SU-DHL-6 (cell line): ENCODE results near the gene ULK1.

Experiments used
- CTCF ChIP-seq: fragments of 200-600 bp; sonication (generic); IDR thresholded peaks from one replicate; pipeline ENCODE4 v1.5.1; 2017; ENCODE audit warnings: antibody characterized with exemption, mild to moderate bottlenecking, low read length, moderate library complexity; ENCODE audit not compliant: insufficient read depth, poor library complexity, severe bottlenecking
- EZH2phosphoT487 ChIP-seq: fragments of 200-600 bp; sonication (generic), shearing (Covaris generic); conservative IDR thresholded peaks from 2 replicates; pipeline ENCODE4 v1.6.1; 2018; ENCODE audit warnings: mild to moderate bottlenecking, antibody characterized with exemption, low read length, moderate library complexity, mixed read lengths

- TF ChIP-seq EZH2phosphoT487 (no peak), CTCF (no peak)
Observed at GRCh38 chr12:131927110-131928079, 33.0 kb downstream of the ULK1 start.
